SK-N-SH treated with all-trans-retinoic acid at 6 μM for 48 hours (cell line): ENCODE measurements around the gene TACR1.
A peak's percentile ranks its signal among the peaks of the same experiment; 100 is the strongest.

Experiments used
- ATAC-seq: fragments of 200-7000 bp; cut with Tn5 transposase; 3 replicates; pipeline ENCODE4 v1.9.1; 2020; ENCODE audit warnings: mild to moderate bottlenecking, moderate library complexity
- ARNTL ChIP-seq: fragments of 450-650 bp; formaldehyde crosslinking; IDR thresholded peaks from 2 replicates; pipeline ENCODE4 v1.5.0; 2020; ENCODE audit warnings: low read depth, mild to moderate bottlenecking, moderate library complexity, borderline replicate concordance
- BACH2 ChIP-seq: fragments of 250-450 bp; sonication (Bioruptor Pico); IDR thresholded peaks from 2 replicates; pipeline ENCODE4 v1.9.0; 2021; ENCODE audit warnings: mild to moderate bottlenecking, borderline replicate concordance
- CREB5 ChIP-seq: fragments of 250-450 bp; sonication (Bioruptor Pico); IDR thresholded peaks from 2 replicates; pipeline ENCODE4 v1.5.1; 2020; ENCODE audit warnings: low read depth, mild to moderate bottlenecking, moderate library complexity
- CSDC2 ChIP-seq: fragments of 250-450 bp; sonication (Bioruptor Pico); IDR thresholded peaks from 2 replicates; pipeline ENCODE4 v1.5.0; 2020; ENCODE audit warnings: mild to moderate bottlenecking, moderate library complexity
- ESRRG ChIP-seq: fragments of 250-450 bp; sonication (Bioruptor Pico); IDR thresholded peaks from 2 replicates; pipeline ENCODE4 v1.6.1; 2021; ENCODE audit warnings: mild to moderate bottlenecking
- GLIS3 ChIP-seq: fragments of 250-450 bp; sonication (Bioruptor Pico); IDR thresholded peaks from 2 replicates; pipeline ENCODE4 v1.5.0; 2020; ENCODE audit warnings: mild to moderate bottlenecking, moderate library complexity
- ISL1 ChIP-seq: fragments of 250-450 bp; sonication (Bioruptor Pico); IDR thresholded peaks from 2 replicates; pipeline ENCODE4 v2.1.2; 2022; ENCODE audit warnings: mild to moderate bottlenecking, moderate library complexity
- OSR1 ChIP-seq: fragments of 250-450 bp; sonication (Bioruptor Pico); IDR thresholded peaks from 2 replicates; pipeline ENCODE4 v1.8.0; 2022; ENCODE audit warnings: moderate library complexity, mild to moderate bottlenecking, inconsistent platforms
- PATZ1 ChIP-seq: fragments of 250-450 bp; sonication (Bioruptor Pico); IDR thresholded peaks from 2 replicates; pipeline ENCODE4 v1.8.0; 2020; ENCODE audit warnings: mild to moderate bottlenecking, moderate library complexity, borderline replicate concordance
- POU6F1 ChIP-seq: fragments of 250-450 bp; sonication (Bioruptor Pico); IDR thresholded peaks from 2 replicates; pipeline ENCODE4 v1.8.0; 2021; ENCODE audit warnings: low read depth, mild to moderate bottlenecking, moderate library complexity, borderline replicate concordance
- PPARA ChIP-seq: fragments of 250-450 bp; sonication (Bioruptor Pico); IDR thresholded peaks from 2 replicates; pipeline ENCODE4 v1.5.0; 2020; ENCODE audit warnings: mild to moderate bottlenecking, borderline replicate concordance
- RARB ChIP-seq: fragments of 250-450 bp; sonication (Bioruptor Pico); IDR thresholded peaks from 2 replicates; pipeline ENCODE4 v1.8.0; 2021; ENCODE audit warnings: mild to moderate bottlenecking, moderate library complexity
- SNAI2 ChIP-seq: fragments of 250-450 bp; sonication (Bioruptor Pico); IDR thresholded peaks from 2 replicates; pipeline ENCODE4 v1.5.0; 2020; ENCODE audit warnings: mild to moderate bottlenecking, moderate library complexity
- TCF4 ChIP-seq: fragments of 250-450 bp; sonication (Bioruptor Pico); IDR thresholded peaks from 2 replicates; pipeline ENCODE4 v1.8.0; 2021; ENCODE audit warnings: mild to moderate bottlenecking, moderate library complexity, borderline replicate concordance
- TOX ChIP-seq: fragments of 250-450 bp; sonication (Bioruptor Pico); IDR thresholded peaks from 2 replicates; pipeline ENCODE4 v1.8.0; 2021; ENCODE audit warnings: mild to moderate bottlenecking, moderate library complexity, borderline replicate concordance
- TSHZ2 ChIP-seq: fragments of 250-450 bp; sonication (Bioruptor Pico); IDR thresholded peaks from 2 replicates; pipeline ENCODE4 v1.5.0; 2020; ENCODE audit warnings: mild to moderate bottlenecking, moderate library complexity
- ZFP3 ChIP-seq: fragments of 250-450 bp; sonication (Bioruptor Pico); IDR thresholded peaks from 2 replicates; pipeline ENCODE4 v1.5.0; 2020; ENCODE audit warnings: mild to moderate bottlenecking, moderate library complexity
- ZFP30 ChIP-seq: fragments of 450-650 bp; formaldehyde crosslinking; IDR thresholded peaks from 2 replicates; pipeline ENCODE4 v1.5.0; 2022; ENCODE audit warnings: mild to moderate bottlenecking, moderate library complexity
- ZNF565 ChIP-seq: fragments of 450-650 bp; formaldehyde crosslinking; conservative IDR thresholded peaks from 2 replicates; pipeline ENCODE4 v1.5.0; 2020; ENCODE audit warnings: low read depth, mild to moderate bottlenecking, moderate library complexity
- ZNF70 ChIP-seq: fragments of 450-650 bp; formaldehyde crosslinking; IDR thresholded peaks from 2 replicates; pipeline ENCODE4 v1.5.0; 2020; ENCODE audit warnings: mild to moderate bottlenecking, moderate library complexity
- ZNF8 ChIP-seq: fragments of 450-650 bp; formaldehyde crosslinking; IDR thresholded peaks from 2 replicates; pipeline ENCODE4 v1.5.0; 2020; ENCODE audit warnings: mild to moderate bottlenecking, moderate library complexity

TACR1 gene

GRCh38 chr2:75010571-75010970 lies 188.7 kb downstream of the TACR1 start (continued):
- TF ChIP-seq CREB5 (CRISPR knock-in tag) (no peak), ZFP30 (CRISPR knock-in tag) (no peak)

GRCh38 chr2:75007819-75008218 lies 191.5 kb downstream of the TACR1 start:
- TF ChIP-seq GLIS3 (CRISPR knock-in tag) = no peak
- no peak for TF ChIP-seq RARB (CRISPR knock-in tag)
- no peak for TF ChIP-seq ISL1 (CRISPR knock-in tag)
- no peak for TF ChIP-seq CSDC2 (CRISPR knock-in tag)
- no peak for TF ChIP-seq SNAI2 (CRISPR knock-in tag)
- no peak for TF ChIP-seq TCF4 (CRISPR knock-in tag)
- no peak for TF ChIP-seq ARNTL (CRISPR knock-in tag)
- TF ChIP-seq OSR1 (CRISPR knock-in tag) = no peak
- TF ChIP-seq ZNF70 = no peak
- TF ChIP-seq CREB5 (CRISPR knock-in tag) = no peak
- no peak for ATAC-seq

- no peak for ATAC-seq
- no peak for TF ChIP-seq ESRRG
These were observed 192.3 kb downstream of the TACR1 start for GRCh38 chr2:75007061-75007460.

GRCh38 chr2:75006041-75006440 lies 193.3 kb downstream of the TACR1 start:
- ATAC-seq = no peak
- TF ChIP-seq ISL1 (CRISPR knock-in tag) (no peak), PPARA (CRISPR knock-in tag) (no peak), TSHZ2 (CRISPR knock-in tag) (no peak), ZFP3 (CRISPR knock-in tag) (no peak), ZNF70 (no peak), GLIS3 (CRISPR knock-in tag) (no peak)

- TF ChIP-seq POU6F1 (CRISPR knock-in tag) (no peak), PPARA (CRISPR knock-in tag) (no peak), SNAI2 (CRISPR knock-in tag) (no peak), BACH2 (CRISPR knock-in tag) (no peak), GLIS3 (CRISPR knock-in tag) (no peak), ZNF70 (no peak), ZNF8 (CRISPR knock-in tag) (no peak)
- ATAC-seq = peak; percentile 42; the same call in 2 of the 3 replicates
These were observed 195.5 kb downstream of the TACR1 start for GRCh38 chr2:75003773-75004172.

GRCh38 chr2:75003276-75003675 lies 196.0 kb downstream of the TACR1 start:
- no peak for ATAC-seq
- no peak for TF ChIP-seq RARB (CRISPR knock-in tag)
- no peak for TF ChIP-seq BACH2 (CRISPR knock-in tag)
- no peak for TF ChIP-seq ZNF8 (CRISPR knock-in tag)
- no peak for TF ChIP-seq ZNF565
- TF ChIP-seq TOX (CRISPR knock-in tag) = no peak
- TF ChIP-seq ARNTL (CRISPR knock-in tag) = no peak
- no peak for TF ChIP-seq PATZ1 (CRISPR knock-in tag)
- TF ChIP-seq ZNF70 = no peak
- no peak for TF ChIP-seq GLIS3 (CRISPR knock-in tag)
- TF ChIP-seq ESRRG = no peak
- TF ChIP-seq POU6F1 (CRISPR knock-in tag) = no peak
- TF ChIP-seq ISL1 (CRISPR knock-in tag) = no peak
